HepG2 (cell line): Measurements from ENCODE around the gene TPI1. TPM values are rescaled to one million over a fixed set of nuclear protein-coding genes. Genes with fewer than 3 reads are reported as not detected.
A peak's percentile ranks its signal among the peaks of the same experiment; 100 is the strongest.

Source experiments
- AGO1 ChIP-seq: fragments of 200-400 bp; formaldehyde crosslinking; IDR thresholded peaks from 2 replicates; pipeline ENCODE4 v1.6.1; 2017; ENCODE audit warnings: mild to moderate bottlenecking, low read depth, low read length, moderate library complexity; ENCODE audit not compliant: poor library complexity, severe bottlenecking
- ARID2 ChIP-seq: sonication (generic); formaldehyde crosslinking; IDR thresholded peaks from 2 replicates; pipeline ENCODE4 v1.8.1; 2022; ENCODE audit warnings: mild to moderate bottlenecking, missing genetic modification reagents, borderline replicate concordance
- CBFB ChIP-seq: sonication (generic); formaldehyde crosslinking; IDR thresholded peaks from 2 replicates; pipeline ENCODE4 v1.4.0; 2020; ENCODE audit warnings: missing genetic modification reagents
- EHMT2 ChIP-seq: fragments of 200-600 bp; sonication (generic); IDR thresholded peaks from 2 replicates; pipeline ENCODE4 v1.7.0; 2017; ENCODE audit warnings: antibody characterized with exemption, low read depth, low read length, borderline replicate concordance
- ERF ChIP-seq: IDR thresholded peaks from 2 replicates; pipeline ENCODE4 v1.6.1; 2018; ENCODE audit warnings: missing biosample characterization, missing genetic modification reagents
- HNRNPLL ChIP-seq: fragments of 200-400 bp; formaldehyde crosslinking; IDR thresholded peaks from 2 replicates; pipeline ENCODE4 v1.6.1; 2017; ENCODE audit warnings: mild to moderate bottlenecking, low read depth, low read length; ENCODE audit not compliant: poor library complexity, severe bottlenecking
- IRX3 ChIP-seq: sonication (generic); formaldehyde crosslinking; IDR thresholded peaks from 2 replicates; pipeline ENCODE4 v1.8.1; 2023; ENCODE audit warnings: mild to moderate bottlenecking, low read depth, missing genetic modification reagents, borderline replicate concordance
- KLF11 ChIP-seq: IDR thresholded peaks from 2 replicates; pipeline ENCODE4 v1.6.1; 2016; ENCODE audit warnings: missing compliant biosample characterization
- MEIS2 ChIP-seq: sonication (generic); formaldehyde crosslinking; IDR thresholded peaks from 2 replicates; pipeline ENCODE4 v1.9.0; 2021; ENCODE audit warnings: mild to moderate bottlenecking, missing genetic modification reagents
- NPAS2 ChIP-seq: sonication (generic); formaldehyde crosslinking; IDR thresholded peaks from 2 replicates; pipeline ENCODE4 v1.8.0; 2022; ENCODE audit warnings: mild to moderate bottlenecking, missing genetic modification reagents, borderline replicate concordance
- POLR2AphosphoS5 ChIP-seq: IDR thresholded peaks from 2 replicates; pipeline ENCODE4 v1.6.1; 2012; ENCODE audit warnings: low read depth, low read length
- SOX5 ChIP-seq: IDR thresholded peaks from 2 replicates; pipeline ENCODE4 v1.6.1; 2016; ENCODE audit warnings: borderline replicate concordance
- SYNCRIP ChIP-seq: fragments of 200-400 bp; formaldehyde crosslinking; IDR thresholded peaks from 2 replicates; pipeline ENCODE4 v1.6.1; 2018; ENCODE audit warnings: mild to moderate bottlenecking, low read depth, low read length; ENCODE audit not compliant: insufficient read depth
- WIZ ChIP-seq: sonication (generic); formaldehyde crosslinking; IDR thresholded peaks from 2 replicates; pipeline ENCODE4 v1.5.1; 2020; ENCODE audit warnings: mild to moderate bottlenecking, missing genetic modification reagents
- ZBTB7B ChIP-seq: sonication (generic); formaldehyde crosslinking; IDR thresholded peaks from 2 replicates; pipeline ENCODE4 v1.4.0; 2020; ENCODE audit warnings: missing genetic modification reagents
- ZBTB8A ChIP-seq: sonication (generic); formaldehyde crosslinking; IDR thresholded peaks from 2 replicates; pipeline ENCODE4 v1.4.0; 2020; ENCODE audit warnings: mild to moderate bottlenecking, low read depth, missing genetic modification reagents, borderline replicate concordance
- ZNF292 ChIP-seq: sonication (generic); formaldehyde crosslinking; IDR thresholded peaks from 2 replicates; pipeline ENCODE4 v1.8.1; 2022; ENCODE audit warnings: mild to moderate bottlenecking, low read depth, missing genetic modification reagents, borderline replicate concordance
- ZNF674 ChIP-seq: sonication (generic); formaldehyde crosslinking; IDR thresholded peaks from 2 replicates; pipeline ENCODE4 v1.5.0; 2020; ENCODE audit warnings: low read depth, mild to moderate bottlenecking, missing genetic modification reagents
- polyA plus RNA-seq, 8 experiments: library from polyadenylated mRNA; depleted of rRNA in 3 of 8; stranded (reverse) in 7 of 8; unstranded in 1 of 8; fragments of >200 nt; fragmentation: Illumina TruSeq in 4 of 8; extraction: Trizol in 4 of 8; gene quantifications; 2 replicates each; pipeline versions ENCODE4 v1.2.1 to v1.2.3, GENCODE V29; 2011 to 2016; ENCODE audit warnings: low read depth in 4 of 8, missing spikeins in 1 of 8, mixed read lengths in 1 of 8; ENCODE audit not compliant: insufficient read depth in 1 of 8
- total RNA-seq, 5 experiments: library from RNA; depleted of rRNA; stranded (reverse); fragments of >200 nt; fragmentation: Illumina TruSeq; extraction: Trizol; gene quantifications; 2 replicates each; pipeline ENCODE4 v1.2.3, GENCODE V29; 2016; ENCODE audit warnings: low read depth in 1 of 5
- TF ChIP-seq, protein P1 (sequence below): sonication (generic); formaldehyde crosslinking; IDR thresholded peaks from 2 replicates; pipeline ENCODE4 v1.4.0; 2020; ENCODE audit warnings: low read depth, mild to moderate bottlenecking, missing genetic modification reagents
- TF ChIP-seq, protein P2 (sequence below): sonication (generic); formaldehyde crosslinking; conservative IDR thresholded peaks from 2 replicates; pipeline ENCODE4 v1.8.0; 2022; ENCODE audit warnings: low read depth, missing genetic modification reagents
- TF ChIP-seq, protein P3 (sequence below): sonication (generic); formaldehyde crosslinking; IDR thresholded peaks from 2 replicates; pipeline ENCODE4 v1.4.0; 2020; ENCODE audit warnings: missing genetic modification reagents, mild to moderate bottlenecking, borderline replicate concordance
- TF ChIP-seq, protein P4 (sequence below), 2 experiments: fragments of 450-650 bp in 1 of 2; sonication (generic) in 1 of 2; formaldehyde crosslinking; IDR thresholded peaks; 2 replicates each; pipeline versions ENCODE4 v1.5.0 to v1.8.0; 2020 to 2022; ENCODE audit warnings: mild to moderate bottlenecking in 1 of 2, missing genetic modification reagents in 1 of 2

The TPI1 gene
- total and polyA plus RNA-seq, 2 of the 13 experiments (the other 11 are each of a cell fraction or from before 2014, with no cell fraction given), result 945 to 2,535 TPM

DNA sequence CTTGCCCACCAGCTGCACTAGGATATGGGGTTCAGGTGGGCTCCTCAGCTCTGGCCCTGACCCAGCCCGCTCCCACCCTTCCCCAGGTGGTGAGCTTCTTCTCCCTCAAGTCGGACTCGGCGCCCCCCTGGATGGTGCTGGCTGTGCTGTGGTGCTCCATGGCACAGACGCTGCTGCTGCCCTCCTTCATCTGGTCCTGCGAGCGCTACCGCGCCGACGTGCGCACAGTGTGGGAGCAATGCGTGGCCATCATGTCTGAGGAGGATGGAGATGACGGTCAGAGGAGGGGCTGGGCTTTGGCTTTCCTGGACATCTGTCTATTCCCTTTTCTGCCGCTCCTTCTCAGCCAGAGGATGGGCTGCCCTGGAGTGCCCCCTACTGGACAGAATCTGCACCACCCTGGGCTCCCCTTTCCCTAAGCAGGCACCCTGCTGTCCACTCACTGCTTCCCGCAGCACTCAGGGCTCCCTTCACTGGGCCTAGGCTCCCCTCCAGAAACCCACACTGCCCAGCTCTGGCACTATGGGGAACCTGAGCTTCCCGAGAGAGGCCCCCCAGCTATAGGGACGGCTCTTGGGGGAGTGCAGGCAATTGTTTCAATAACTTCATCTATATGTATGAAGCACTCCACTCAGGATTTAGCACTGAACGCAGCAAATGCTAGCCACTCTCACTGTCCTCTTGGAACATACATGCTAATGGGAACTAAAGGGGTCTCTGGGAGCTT, 41.8 kb upstream of the TPI1 start (continued):
- TF ChIP-seq POLR2AphosphoS5 (peak; percentile 29; the same call in 1 of the 2 replicates), ZBTB8A (CRISPR knock-in tag) (no peak), KLF11 (CRISPR knock-in tag) (no peak), SOX5 (CRISPR knock-in tag) (0 out of 2 replicates have a peak, but pooled peaks have one; percentile 11), SYNCRIP (no peak), CBFB (CRISPR knock-in tag) (no peak), NPAS2 (no peak), AGO1 (peak; percentile 97), IRX3 (CRISPR knock-in tag) (no peak), WIZ (no peak), ERF (CRISPR knock-in tag) (0 out of 2 replicates have a peak, but pooled peaks have one; percentile 24), HNRNPLL (peak; percentile 66), MEIS2 (CRISPR knock-in tag) (peak; percentile 19; the same call in 1 of the 2 replicates), EHMT2 (no peak), ZNF292 (CRISPR knock-in tag) (0 out of 2 replicates have a peak, but pooled peaks have one; percentile 17), ZNF674 (no peak), ARID2 (CRISPR knock-in tag) (no peak), ZBTB7B (CRISPR knock-in tag) (no peak)
- TF ChIP-seq, protein P1, sequence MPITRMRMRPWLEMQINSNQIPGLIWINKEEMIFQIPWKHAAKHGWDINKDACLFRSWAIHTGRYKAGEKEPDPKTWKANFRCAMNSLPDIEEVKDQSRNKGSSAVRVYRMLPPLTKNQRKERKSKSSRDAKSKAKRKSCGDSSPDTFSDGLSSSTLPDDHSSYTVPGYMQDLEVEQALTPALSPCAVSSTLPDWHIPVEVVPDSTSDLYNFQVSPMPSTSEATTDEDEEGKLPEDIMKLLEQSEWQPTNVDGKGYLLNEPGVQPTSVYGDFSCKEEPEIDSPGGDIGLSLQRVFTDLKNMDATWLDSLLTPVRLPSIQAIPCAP (CRISPR knock-in tag), result no peak
- TF ChIP-seq, protein P2, sequence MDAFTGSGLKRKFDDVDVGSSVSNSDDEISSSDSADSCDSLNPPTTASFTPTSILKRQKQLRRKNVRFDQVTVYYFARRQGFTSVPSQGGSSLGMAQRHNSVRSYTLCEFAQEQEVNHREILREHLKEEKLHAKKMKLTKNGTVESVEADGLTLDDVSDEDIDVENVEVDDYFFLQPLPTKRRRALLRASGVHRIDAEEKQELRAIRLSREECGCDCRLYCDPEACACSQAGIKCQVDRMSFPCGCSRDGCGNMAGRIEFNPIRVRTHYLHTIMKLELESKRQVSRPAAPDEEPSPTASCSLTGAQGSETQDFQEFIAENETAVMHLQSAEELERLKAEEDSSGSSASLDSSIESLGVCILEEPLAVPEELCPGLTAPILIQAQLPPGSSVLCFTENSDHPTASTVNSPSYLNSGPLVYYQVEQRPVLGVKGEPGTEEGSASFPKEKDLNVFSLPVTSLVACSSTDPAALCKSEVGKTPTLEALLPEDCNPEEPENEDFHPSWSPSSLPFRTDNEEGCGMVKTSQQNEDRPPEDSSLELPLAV (CRISPR knock-in tag), result no peak
- TF ChIP-seq, protein P3, sequence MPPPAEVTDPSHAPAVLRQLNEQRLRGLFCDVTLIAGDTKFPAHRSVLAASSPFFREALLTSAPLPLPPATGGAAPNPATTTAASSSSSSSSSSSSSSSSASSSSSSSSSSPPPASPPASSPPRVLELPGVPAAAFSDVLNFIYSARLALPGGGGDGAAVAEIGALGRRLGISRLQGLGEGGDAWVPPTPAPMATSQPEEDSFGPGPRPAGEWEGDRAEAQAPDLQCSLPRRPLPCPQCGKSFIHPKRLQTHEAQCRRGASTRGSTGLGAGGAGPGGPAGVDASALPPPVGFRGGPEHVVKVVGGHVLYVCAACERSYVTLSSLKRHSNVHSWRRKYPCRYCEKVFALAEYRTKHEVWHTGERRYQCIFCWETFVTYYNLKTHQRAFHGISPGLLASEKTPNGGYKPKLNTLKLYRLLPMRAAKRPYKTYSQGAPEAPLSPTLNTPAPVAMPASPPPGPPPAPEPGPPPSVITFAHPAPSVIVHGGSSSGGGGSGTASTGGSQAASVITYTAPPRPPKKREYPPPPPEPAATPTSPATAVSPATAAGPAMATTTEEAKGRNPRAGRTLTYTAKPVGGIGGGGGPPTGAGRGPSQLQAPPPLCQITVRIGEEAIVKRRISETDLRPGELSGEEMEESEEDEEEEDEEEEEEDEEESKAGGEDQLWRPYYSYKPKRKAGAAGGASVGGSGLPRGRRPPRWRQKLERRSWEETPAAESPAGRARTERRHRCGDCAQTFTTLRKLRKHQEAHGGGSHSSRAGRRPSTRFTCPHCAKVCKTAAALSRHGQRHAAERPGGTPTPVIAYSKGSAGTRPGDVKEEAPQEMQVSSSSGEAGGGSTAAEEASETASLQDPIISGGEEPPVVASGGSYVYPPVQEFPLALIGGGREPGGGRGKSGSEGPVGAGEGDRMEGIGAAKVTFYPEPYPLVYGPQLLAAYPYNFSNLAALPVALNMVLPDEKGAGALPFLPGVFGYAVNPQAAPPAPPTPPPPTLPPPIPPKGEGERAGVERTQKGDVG (CRISPR knock-in tag), result peak; percentile 63; the same call in 1 of the 2 replicates
- TF ChIP-seq, protein P4, sequence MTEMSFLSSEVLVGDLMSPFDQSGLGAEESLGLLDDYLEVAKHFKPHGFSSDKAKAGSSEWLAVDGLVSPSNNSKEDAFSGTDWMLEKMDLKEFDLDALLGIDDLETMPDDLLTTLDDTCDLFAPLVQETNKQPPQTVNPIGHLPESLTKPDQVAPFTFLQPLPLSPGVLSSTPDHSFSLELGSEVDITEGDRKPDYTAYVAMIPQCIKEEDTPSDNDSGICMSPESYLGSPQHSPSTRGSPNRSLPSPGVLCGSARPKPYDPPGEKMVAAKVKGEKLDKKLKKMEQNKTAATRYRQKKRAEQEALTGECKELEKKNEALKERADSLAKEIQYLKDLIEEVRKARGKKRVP (CRISPR knock-in tag; IDR thresholded peaks at IDR 0.05), result no peak
